Measurements from ENCODE around the gene C2orf92.
"Not testable (repeated sequence)": the region's sequence is repeated elsewhere in the genome, so short reads cannot be mapped to it uniquely, and the experiment has no call there.

The C2orf92 gene

GRCh38 chr2:97677480-97677879 lies 8.0 kb downstream of the C2orf92 start:
- no peak overlapping the region for H3K4me3 ChIP-seq (ENCODE audit: low read length)
- DNase-seq (ENCODE audit: low read depth) = no peak
- no peak for TF ChIP-seq CTCF (conservative IDR thresholded peaks at IDR 0.05; ENCODE audit: low read depth, low read length)

GRCh38 chr2:97678298-97678697 lies 8.8 kb downstream of the C2orf92 start:
- TF ChIP-seq CTCF (conservative IDR thresholded peaks at IDR 0.05; ENCODE audit: low read depth, low read length) = no peak
- no peak for DNase-seq (ENCODE audit: low read depth)
- no peak overlapping the region for H3K4me3 ChIP-seq (ENCODE audit: low read length)

DNA sequence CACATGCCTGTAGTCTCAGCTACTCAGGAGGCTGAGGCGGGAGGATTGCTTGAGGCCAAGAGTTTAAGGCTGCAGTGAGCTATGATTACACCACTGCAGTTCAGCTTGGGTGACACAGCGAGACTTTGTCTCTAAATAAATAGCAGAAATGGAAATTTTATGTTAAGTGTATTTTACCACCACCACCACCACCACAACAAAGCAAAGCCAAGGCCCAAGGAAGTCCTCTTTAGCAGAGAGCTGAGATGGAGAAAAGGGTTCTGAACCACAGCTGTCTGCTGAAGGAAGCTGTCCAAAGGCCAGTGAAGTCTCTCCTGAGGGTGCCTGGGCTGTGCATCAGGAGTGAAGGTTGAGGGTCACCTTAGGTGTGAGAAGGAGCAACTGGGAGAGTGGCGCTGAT lies 17.7 kb downstream of the C2orf92 start:
- not testable (repeated sequence) for DNase-seq (ENCODE audit: low read depth); H3K4me3 ChIP-seq (ENCODE audit: low read length)

- no peak for DNase-seq (ENCODE audit: low read depth)
- H3K4me3 ChIP-seq (ENCODE audit: low read length) = no peak overlapping the region
- no peak for TF ChIP-seq CTCF (conservative IDR thresholded peaks at IDR 0.05; ENCODE audit: low read depth, low read length)
Observed at GRCh38 chr2:97688062-97688827, 18.7 kb downstream of the C2orf92 start.

DNA sequence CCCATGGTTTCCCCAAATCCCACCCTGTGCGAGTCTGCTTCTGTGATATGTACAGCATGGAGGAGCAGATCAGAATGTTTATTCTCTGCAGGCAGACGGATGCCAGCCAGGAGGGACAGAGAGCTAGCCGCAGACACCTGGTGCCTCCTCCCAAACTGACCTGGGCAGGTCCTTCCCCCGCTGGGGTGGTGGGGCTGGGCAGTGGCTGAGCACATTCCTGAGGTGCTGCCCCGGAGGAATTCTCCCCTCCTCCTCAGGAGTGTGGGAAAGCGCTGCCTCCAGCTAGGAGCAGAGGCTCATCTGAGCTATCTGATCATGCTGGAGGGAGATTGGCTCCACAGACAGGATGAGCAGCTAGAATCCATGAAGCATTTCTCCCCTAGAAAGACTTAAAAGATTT lies 21.7 kb downstream of the C2orf92 start:
- no peak for DNase-seq (ENCODE audit: low read depth)
- H3K4me3 ChIP-seq (ENCODE audit: low read length) = no peak overlapping the region
- TF ChIP-seq CTCF (conservative IDR thresholded peaks at IDR 0.05; ENCODE audit: low read depth, low read length) = no peak

DNA sequence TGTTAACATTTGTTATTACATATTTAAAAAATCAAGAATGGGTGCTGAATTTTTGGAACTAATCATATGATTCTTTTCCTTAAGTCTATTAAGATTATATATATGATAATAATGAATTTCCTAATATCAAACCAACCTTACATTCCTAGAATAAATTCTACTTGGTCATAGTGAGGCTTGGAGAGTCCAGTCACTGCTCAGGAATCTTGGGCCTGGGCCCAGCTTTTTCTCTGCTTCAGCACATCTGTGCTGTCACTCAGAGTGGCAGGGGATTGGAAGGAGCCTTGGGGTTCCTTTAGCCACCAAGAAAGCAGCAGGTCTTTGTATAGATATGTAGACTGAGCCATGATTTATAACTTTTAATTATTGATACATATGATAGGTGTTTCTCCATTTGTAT lies 24.0 kb downstream of the C2orf92 start:
- no peak for TF ChIP-seq CTCF (conservative IDR thresholded peaks at IDR 0.05; ENCODE audit: low read depth, low read length)
- DNase-seq (ENCODE audit: low read depth) = no peak
- H3K4me3 ChIP-seq (ENCODE audit: low read length) = no peak overlapping the region

GRCh38 chr2:97695744-97696143 lies 26.2 kb downstream of the C2orf92 start:
- DNase-seq (ENCODE audit: low read depth) = no peak
- no peak for TF ChIP-seq CTCF (conservative IDR thresholded peaks at IDR 0.05; ENCODE audit: low read depth, low read length)

More at GRCh38 chr2:97695744-97696143, 26.2 kb downstream of the C2orf92 start:
- no peak overlapping the region for H3K4me3 ChIP-seq (ENCODE audit: low read length)
